Immature natural killer cell (primary cell): ENCODE measurements around the gene IGFBP3. TPM values are rescaled to one million over a fixed set of nuclear protein-coding genes. Genes with fewer than 3 reads are reported as not detected.
A peak's percentile ranks its signal among the peaks of the same experiment; 100 is the strongest.

Experiments used
- DNase-seq, 3 donors: peaks; one replicate each; pipeline ENCODE4 v3.0.0; 2022; ENCODE audit warnings: mixed read lengths in 1 of 3
- H3K27ac Mint-ChIP-seq, 6 donors: one replicate each; pipeline ENCODE4 v1.8.0; 2020; ENCODE audit warnings: mixed read lengths in 6 of 6, mild to moderate bottlenecking in 5 of 6, inconsistent platforms in 4 of 6, moderate library complexity in 3 of 6
- H3K27me3 Mint-ChIP-seq, 3 donors: one replicate each; pipeline ENCODE4 v1.8.0; 2020 to 2021; ENCODE audit warnings: low read depth in 3 of 3, mild to moderate bottlenecking in 3 of 3, mixed read lengths in 3 of 3, moderate library complexity in 3 of 3, inconsistent platforms in 1 of 3
- H3K36me3 Mint-ChIP-seq, 3 donors: one replicate each; pipeline ENCODE4 v1.8.0; 2020; ENCODE audit warnings: mixed read lengths in 3 of 3, inconsistent platforms in 2 of 3, mild to moderate bottlenecking in 2 of 3
- H3K4me1 Mint-ChIP-seq, 2 donors: one replicate each; pipeline ENCODE4 v1.8.0; 2020; ENCODE audit warnings: inconsistent platforms in 2 of 2, mild to moderate bottlenecking in 2 of 2, mixed read lengths in 2 of 2, moderate library complexity in 1 of 2
- H3K4me3 Mint-ChIP-seq, 5 donors: one replicate each; pipeline ENCODE4 v1.8.0; 2020; ENCODE audit warnings: mild to moderate bottlenecking in 5 of 5, mixed read lengths in 5 of 5, inconsistent platforms in 3 of 5, moderate library complexity in 3 of 5
- H3K9me3 Mint-ChIP-seq, 6 donors: one replicate each; pipeline ENCODE4 v1.8.0; 2020; ENCODE audit warnings: mild to moderate bottlenecking in 6 of 6, mixed read lengths in 6 of 6, inconsistent platforms in 4 of 6, moderate library complexity in 3 of 6
- polyA plus RNA-seq, 3 donors: library from polyadenylated mRNA; unstranded; fragments of 300-500 nt; fragmentation: Illumina TruSeq; gene quantifications; one replicate each; pipeline ENCODE4 v1.2.3, GENCODE V29; 2021

Gene IGFBP3
- polyA plus RNA-seq, 3 donors from 2014 or later = 0.53 to 3.1 TPM; not detected in 1

- no peak overlapping the region for H3K27ac Mint-ChIP-seq
- peaks cover 0 to 3% (median 0%) of the 10 kb centered on the region in 3 donors for H3K36me3 Mint-ChIP-seq
- DNase-seq = no peak
- H3K4me1 Mint-ChIP-seq = peaks cover 15 to 29% of the 10 kb centered on the region in 2 donors
- peaks cover 0 to 2% (median 0%) of the 10 kb centered on the region in 6 donors for H3K9me3 Mint-ChIP-seq
- H3K4me3 Mint-ChIP-seq = peak overlapping the region in 3 of 5 donors; percentile 40 to 77 (median 76)
- peaks cover 5 to 16% (median 12%) of the 10 kb centered on the region in 3 donors for H3K27me3 Mint-ChIP-seq
These were observed 1.8 kb downstream of the IGFBP3 start for GRCh38 chr7:45919231-45919784.

- Mint-ChIP-seq H3K36me3 (peaks cover 0 to 3% (median 0%) of the 10 kb centered on the region in 3 donors), H3K4me1 (peaks cover 15 to 29% of the 10 kb centered on the region in 2 donors), H3K27ac (no peak overlapping the region), H3K27me3 (peaks cover 5 to 14% (median 12%) of the 10 kb centered on the region in 3 donors), H3K9me3 (peaks cover 0 to 2% (median 0%) of the 10 kb centered on the region in 6 donors), H3K4me3 (no peak overlapping the region)
- no peak for DNase-seq
These were observed 2.5 kb downstream of the IGFBP3 start for GRCh38 chr7:45918556-45918955.

- DNase-seq = peak; percentile 40 to 62 (median 48)
- Mint-ChIP-seq H3K9me3 (peaks cover 0 to 2% (median 0%) of the 10 kb centered on the region in 6 donors), H3K36me3 (peaks cover 0 to 3% (median 0%) of the 10 kb centered on the region in 3 donors), H3K4me3 (no peak overlapping the region), H3K27me3 (peaks cover 5 to 10% (median 10%) of the 10 kb centered on the region in 3 donors), H3K4me1 (peaks cover 7 to 21% of the 10 kb centered on the region in 2 donors), H3K27ac (no peak overlapping the region)
These were observed 3.4 kb downstream of the IGFBP3 start for GRCh38 chr7:45917658-45918057.

GRCh38 chr7:45917064-45917463 lies 4.0 kb downstream of the IGFBP3 start:
- Mint-ChIP-seq H3K9me3 (peaks cover 0 to 2% (median 0%) of the 10 kb centered on the region in 6 donors), H3K4me3 (no peak overlapping the region), H3K36me3 (peaks cover 0 to 3% (median 0%) of the 10 kb centered on the region in 3 donors), H3K4me1 (peaks cover 1 to 15% of the 10 kb centered on the region in 2 donors), H3K27ac (no peak overlapping the region), H3K27me3 (peaks cover 5 to 9% (median 9%) of the 10 kb centered on the region in 3 donors)
- DNase-seq = no peak

GRCh38 chr7:45915606-45916005 lies 5.5 kb downstream of the IGFBP3 start:
- Mint-ChIP-seq H3K27ac (no peak overlapping the region), H3K4me3 (no peak overlapping the region), H3K9me3 (peaks cover 0 to 2% (median 0%) of the 10 kb centered on the region in 6 donors), H3K27me3 (peaks cover 7 to 11% (median 9%) of the 10 kb centered on the region in 3 donors), H3K4me1 (peaks cover 0 to 11% of the 10 kb centered on the region in 2 donors), H3K36me3 (peaks cover 0 to 3% (median 0%) of the 10 kb centered on the region in 3 donors)
- DNase-seq = no peak

GRCh38 chr7:45914911-45915310 lies 6.2 kb downstream of the IGFBP3 start:
- DNase-seq = no peak
- Mint-ChIP-seq H3K9me3 (peaks cover 0 to 2% (median 0%) of the 10 kb centered on the region in 6 donors), H3K27me3 (peaks cover 7 to 9% (median 8%) of the 10 kb centered on the region in 3 donors), H3K36me3 (peaks cover 0 to 3% (median 0%) of the 10 kb centered on the region in 3 donors), H3K4me3 (no peak overlapping the region), H3K4me1 (peaks cover 0 to 6% of the 10 kb centered on the region in 2 donors), H3K27ac (no peak overlapping the region)

- Mint-ChIP-seq H3K4me3 (no peak overlapping the region), H3K27ac (no peak overlapping the region), H3K36me3 (peaks cover 0 to 3% (median 0%) of the 10 kb centered on the region in 3 donors), H3K9me3 (no peaks in the 10 kb centered on the region), H3K4me1 (no peaks in the 10 kb centered on the region), H3K27me3 (peaks cover 6% of the 10 kb centered on the region in 3 donors)
- no peak for DNase-seq
These were observed 8.1 kb downstream of the IGFBP3 start for GRCh38 chr7:45912972-45913371.

- no peaks in the 10 kb centered on the region for H3K9me3 Mint-ChIP-seq
- peaks cover 0 to 3% (median 0%) of the 10 kb centered on the region in 3 donors for H3K36me3 Mint-ChIP-seq
- no peaks in the 10 kb centered on the region for H3K4me1 Mint-ChIP-seq
- H3K27me3 Mint-ChIP-seq = peaks cover 3 to 5% (median 3%) of the 10 kb centered on the region in 3 donors
- H3K4me3 Mint-ChIP-seq = no peak overlapping the region
- no peak overlapping the region for H3K27ac Mint-ChIP-seq
- no peak for DNase-seq
These were observed 9.8 kb downstream of the IGFBP3 start for GRCh38 chr7:45911311-45911710.

- Mint-ChIP-seq H3K27ac (no peak overlapping the region), H3K36me3 (peaks cover 0 to 2% (median 0%) of the 10 kb centered on the region in 3 donors), H3K9me3 (no peaks in the 10 kb centered on the region), H3K4me3 (no peak overlapping the region), H3K27me3 (peaks cover 3 to 5% (median 3%) of the 10 kb centered on the region in 3 donors), H3K4me1 (no peaks in the 10 kb centered on the region)
- DNase-seq = no peak
These were observed 10.2 kb downstream of the IGFBP3 start for GRCh38 chr7:45910855-45911254.

- DNase-seq = no peak
These were observed 11.5 kb downstream of the IGFBP3 start for GRCh38 chr7:45909561-45909960.

GRCh38 chr7:45902820-45903219 lies 18.3 kb downstream of the IGFBP3 start:
- H3K9me3 Mint-ChIP-seq = peaks cover 0 to 5% (median 2%) of the 10 kb centered on the region in 6 donors
- no peaks in the 10 kb centered on the region for H3K36me3 Mint-ChIP-seq
- H3K4me1 Mint-ChIP-seq = no peaks in the 10 kb centered on the region
- peak overlapping the region in 1 of 6 donors; percentile 42 for H3K27ac Mint-ChIP-seq
- no peak overlapping the region for H3K4me3 Mint-ChIP-seq
- peaks cover 0 to 6% (median 3%) of the 10 kb centered on the region in 3 donors for H3K27me3 Mint-ChIP-seq
- no peak for DNase-seq

More at GRCh38 chr7:45909561-45909960, 11.5 kb downstream of the IGFBP3 start:
- no peaks in the 10 kb centered on the region for H3K4me1 Mint-ChIP-seq
- H3K36me3 Mint-ChIP-seq = no peaks in the 10 kb centered on the region
- H3K9me3 Mint-ChIP-seq = no peaks in the 10 kb centered on the region
- no peak overlapping the region for H3K4me3 Mint-ChIP-seq
- peaks cover 3% of the 10 kb centered on the region in 3 donors for H3K27me3 Mint-ChIP-seq
- H3K27ac Mint-ChIP-seq = no peak overlapping the region

- Mint-ChIP-seq H3K4me3 (no peak overlapping the region), H3K36me3 (no peaks in the 10 kb centered on the region), H3K4me1 (no peaks in the 10 kb centered on the region), H3K27me3 (peaks cover 0 to 6% (median 2%) of the 10 kb centered on the region in 3 donors), H3K9me3 (peaks cover 0 to 5% (median 2%) of the 10 kb centered on the region in 6 donors), H3K27ac (no peak overlapping the region)
- DNase-seq = no peak
These were observed 19.5 kb downstream of the IGFBP3 start for GRCh38 chr7:45901566-45901965.

- no peak for DNase-seq
- H3K4me3 Mint-ChIP-seq = no peak overlapping the region
- H3K4me1 Mint-ChIP-seq = no peaks in the 10 kb centered on the region
- H3K27me3 Mint-ChIP-seq = peaks cover 2 to 19% (median 4%) of the 10 kb centered on the region in 3 donors
- H3K27ac Mint-ChIP-seq = no peak overlapping the region
- peaks cover 0 to 5% (median 0%) of the 10 kb centered on the region in 6 donors for H3K9me3 Mint-ChIP-seq
- no peaks in the 10 kb centered on the region for H3K36me3 Mint-ChIP-seq
These were observed 22.9 kb downstream of the IGFBP3 start for GRCh38 chr7:45898222-45898621.

- Mint-ChIP-seq H3K4me3 (no peak overlapping the region), H3K9me3 (peaks cover 0 to 2% (median 0%) of the 10 kb centered on the region in 6 donors), H3K4me1 (no peaks in the 10 kb centered on the region), H3K27me3 (peaks cover 2 to 25% (median 3%) of the 10 kb centered on the region in 3 donors), H3K27ac (no peak overlapping the region), H3K36me3 (no peaks in the 10 kb centered on the region)
- DNase-seq = no peak
These were observed 23.9 kb downstream of the IGFBP3 start for GRCh38 chr7:45897042-45897690.
